CD4-positive, alpha-beta T cell (primary cell): Measurements from ENCODE around the gene CCIN. TPM values are rescaled to one million over a fixed set of nuclear protein-coding genes. Genes with fewer than 3 reads are reported as not detected.

Source experiments
- ATAC-seq: fragments of 200-7000 bp; cut with Tn5 transposase; one replicate; pipeline ENCODE4 v1.10.0; 2022; ENCODE audit warnings: mild to moderate bottlenecking; ENCODE audit not compliant: poor library complexity
- CTCF ChIA-PET: fragments of 350-600 bp; sonication (Branson Sonifier 250); formaldehyde crosslinking; loops from one replicate; lab custom pipeline; 2021; ENCODE audit warnings: antibody characterized with exemption, inconsistent platforms; lab: Charles Lee
- POLR2A ChIA-PET: fragments of 350-600 bp; sonication (Branson Sonifier 250); formaldehyde crosslinking; loops from one replicate; lab custom pipeline; 2021; ENCODE audit warnings: antibody characterized with exemption, inconsistent platforms; lab: Charles Lee
- DNase-seq, 14 experiments: peaks; one replicate each; pipeline ENCODE4 v3.0.0-alpha.2; 2013 to 2020; ENCODE audit warnings: mixed read lengths in 2 of 14
- H3K27ac ChIP-seq, 2 donors: one replicate each; pipeline versions ENCODE4 v1.5.1 to v1.7.0; 2013; ENCODE audit warnings: low read length in 2 of 2, low read depth in 1 of 2, mild to moderate bottlenecking in 1 of 2
- H3K27me3 ChIP-seq, 2 experiments: 1 replicate in 1 of 2; 2 replicates in 1 of 2; pipeline versions ENCODE4 v1.6.1 to v1.7.0; 2013; ENCODE audit warnings: low read length in 2 of 2, control low read depth in 1 of 2, mild to moderate bottlenecking in 1 of 2, moderate library complexity in 1 of 2; ENCODE audit not compliant: insufficient read depth in 2 of 2, control insufficient read depth in 1 of 2
- H3K36me3 ChIP-seq: one replicate; pipeline ENCODE4 v1.6.1; 2013; ENCODE audit warnings: low read length, control low read depth; ENCODE audit not compliant: insufficient read depth
- H3K4me1 ChIP-seq: one replicate; pipeline ENCODE4 v1.6.1; 2013; ENCODE audit warnings: low read length, control low read depth; ENCODE audit not compliant: insufficient read depth
- H3K4me3 ChIP-seq: one replicate; pipeline ENCODE4 v1.5.1; 2013; ENCODE audit warnings: mild to moderate bottlenecking, low read length, moderate library complexity
- H3K9me3 ChIP-seq, 2 experiments: 1 replicate in 1 of 2; 2 replicates in 1 of 2; pipeline versions ENCODE4 v1.6.1 to v1.7.0; 2013; ENCODE audit warnings: low read length in 2 of 2, mild to moderate bottlenecking in 2 of 2, control low read depth in 1 of 2, moderate library complexity in 1 of 2; ENCODE audit not compliant: control insufficient read depth in 1 of 2, insufficient read depth in 1 of 2
- H3K27ac Mint-ChIP-seq: one replicate; pipeline ENCODE4 v1.8.0; 2020; ENCODE audit warnings: mixed read lengths
- H3K27me3 Mint-ChIP-seq: one replicate; pipeline ENCODE4 v1.8.0; 2021; ENCODE audit warnings: mixed read lengths
- H3K36me3 Mint-ChIP-seq: one replicate; pipeline ENCODE4 v1.8.0; 2021; ENCODE audit warnings: low read depth, mixed read lengths
- H3K4me1 Mint-ChIP-seq: one replicate; pipeline ENCODE4 v1.8.0; 2021; ENCODE audit warnings: low read depth, mixed read lengths
- H3K4me3 Mint-ChIP-seq: one replicate; pipeline ENCODE4 v1.8.0; 2020; ENCODE audit warnings: mild to moderate bottlenecking, mixed read lengths
- H3K9me3 Mint-ChIP-seq: one replicate; pipeline ENCODE4 v1.8.0; 2020; ENCODE audit warnings: mixed read lengths
- intact Hi-C, 2 experiments: fragments of 100-400 bp; cut with DNase I in 1 of 2; cut with micrococcal nuclease in 1 of 2; formaldehyde crosslinking; loops; one replicate each; pipeline versions ENCODE4 v1.15.1 to v1.9.0; 2023 to 2025; cut with DNase I, micrococcal nuclease
- polyA plus RNA-seq, 2 donors: library from polyadenylated mRNA; unstranded; fragments of 120-200 nt; gene quantifications; one replicate each; pipeline ENCODE4 v1.2.1, GENCODE V29; 2013
- total RNA-seq, 174 experiments: library from RNA in 2 of 174; stranded (reverse) in 2 of 174; gene quantifications; one replicate each; pipeline ENCODE4 v1.2.3 and lab custom pipeline; 2021 to 2026
- TF ChIP-seq, protein P1 (sequence below): fragments of 200-600 bp; IDR thresholded peaks from one replicate; pipeline ENCODE4 v1.8.0; 2022; ENCODE audit warnings: antibody characterized with exemption, mild to moderate bottlenecking

Gene CCIN
- total RNA-seq = under 1 TPM; 0.22 to 0.36 TPM
- 0.10 TPM for polyA plus RNA-seq (2013, experiment 1 of 2)
- 0.22 TPM for polyA plus RNA-seq (2013, experiment 2 of 2)
- total RNA-seq (lab: John Stamatoyannopoulos, UW) = 0 to 0.72 (median 0) reads per million in 172 experiments

DNA sequence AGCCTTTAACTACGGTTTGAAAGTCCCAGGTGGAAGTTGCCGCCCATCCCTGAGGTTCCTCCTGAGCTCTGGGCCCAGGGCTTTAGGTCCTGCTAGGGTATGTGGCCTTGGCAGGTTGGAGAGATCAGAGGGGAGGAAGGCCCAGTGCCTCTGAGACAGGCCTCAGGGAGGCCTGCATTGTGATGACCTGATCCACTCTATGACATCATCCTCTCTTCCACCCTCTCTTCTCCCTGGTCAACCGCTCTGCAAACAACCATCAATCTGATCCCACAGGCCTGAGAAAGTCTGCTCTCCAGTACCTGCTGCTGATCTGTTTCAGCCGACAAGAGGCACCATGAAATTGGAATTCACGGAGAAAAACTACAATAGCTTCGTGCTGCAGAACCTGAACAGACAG is at the start of gene CCIN:
Gene CCIN (plus strand): TSS at position 223 of the 400 bp plus-strand sequence. CDS start 115 bp downstream, at position 338.
- DNase-seq = no peak
- no peaks in the 10 kb centered on the region for H3K4me1 Mint-ChIP-seq
- no peaks in the 10 kb centered on the region for H3K36me3 ChIP-seq
- intact Hi-C loops = loop anchor here in 1 of 2 experiments (10.0 kb wide), 1 partner anchor 214 kb away; the partner anchor contains the start of gene OR2S2
- ChIA-PET POLR2A (no interaction called here), CTCF (interaction anchor here (0.5 to 7.5 kb wide), 2 partner anchors 13 to 68 kb away, joined by 4 to 122 read pairs; no protein-coding TSS in a partner anchor)
- no peaks in the 10 kb centered on the region for H3K27me3 Mint-ChIP-seq
- H3K27ac Mint-ChIP-seq = no peak within 1 kb of the TSS
- no peak within 1 kb of the TSS for H3K4me3 Mint-ChIP-seq
- ATAC-seq = no peak
- TF ChIP-seq, protein P1, sequence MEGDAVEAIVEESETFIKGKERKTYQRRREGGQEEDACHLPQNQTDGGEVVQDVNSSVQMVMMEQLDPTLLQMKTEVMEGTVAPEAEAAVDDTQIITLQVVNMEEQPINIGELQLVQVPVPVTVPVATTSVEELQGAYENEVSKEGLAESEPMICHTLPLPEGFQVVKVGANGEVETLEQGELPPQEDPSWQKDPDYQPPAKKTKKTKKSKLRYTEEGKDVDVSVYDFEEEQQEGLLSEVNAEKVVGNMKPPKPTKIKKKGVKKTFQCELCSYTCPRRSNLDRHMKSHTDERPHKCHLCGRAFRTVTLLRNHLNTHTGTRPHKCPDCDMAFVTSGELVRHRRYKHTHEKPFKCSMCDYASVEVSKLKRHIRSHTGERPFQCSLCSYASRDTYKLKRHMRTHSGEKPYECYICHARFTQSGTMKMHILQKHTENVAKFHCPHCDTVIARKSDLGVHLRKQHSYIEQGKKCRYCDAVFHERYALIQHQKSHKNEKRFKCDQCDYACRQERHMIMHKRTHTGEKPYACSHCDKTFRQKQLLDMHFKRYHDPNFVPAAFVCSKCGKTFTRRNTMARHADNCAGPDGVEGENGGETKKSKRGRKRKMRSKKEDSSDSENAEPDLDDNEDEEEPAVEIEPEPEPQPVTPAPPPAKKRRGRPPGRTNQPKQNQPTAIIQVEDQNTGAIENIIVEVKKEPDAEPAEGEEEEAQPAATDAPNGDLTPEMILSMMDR = no peak
- no peaks in the 10 kb centered on the region for H3K9me3 ChIP-seq
- no peaks in the 10 kb centered on the region for H3K27me3 ChIP-seq
- H3K36me3 Mint-ChIP-seq = no peaks in the 10 kb centered on the region
- no peak within 1 kb of the TSS for H3K4me3 ChIP-seq
- no peak within 1 kb of the TSS for H3K27ac ChIP-seq
- no peaks in the 10 kb centered on the region for H3K9me3 Mint-ChIP-seq
- peaks cover 15% of the 10 kb centered on the region for H3K4me1 ChIP-seq

DNA sequence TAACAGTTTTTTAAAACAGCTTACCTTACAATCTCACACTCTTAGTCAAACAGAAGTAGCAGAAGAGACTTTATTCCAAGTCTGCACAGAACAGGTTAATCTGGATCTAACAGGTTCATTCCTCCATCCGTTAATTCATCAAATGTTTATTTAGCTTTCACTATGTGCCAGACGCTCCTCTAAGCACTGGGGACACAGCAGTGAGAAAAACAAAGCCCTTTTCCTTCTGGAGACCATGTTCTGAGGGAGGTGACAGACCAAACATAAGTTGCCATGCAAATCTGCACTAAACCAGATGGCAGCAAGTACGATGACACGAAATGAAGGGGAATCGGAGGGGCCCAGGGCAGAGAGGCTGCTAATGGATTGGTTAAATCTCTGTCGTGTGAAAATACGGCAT is 49.7 kb upstream of the CCIN start:
- Mint-ChIP-seq H3K36me3 (peaks cover 48% of the 10 kb centered on the region), H3K4me1 (no peaks in the 10 kb centered on the region), H3K27ac (no peak overlapping the region), H3K4me3 (no peak overlapping the region), H3K9me3 (no peaks in the 10 kb centered on the region), H3K27me3 (no peaks in the 10 kb centered on the region)
- Histone ChIP-seq H3K9me3 (no peaks in the 10 kb centered on the region), H3K4me3 (no peak overlapping the region), H3K4me1 (no peaks in the 10 kb centered on the region), H3K36me3 (peaks cover 19% of the 10 kb centered on the region), H3K27ac (no peak overlapping the region), H3K27me3 (no peaks in the 10 kb centered on the region)
- TF ChIP-seq, protein P1 = no peak
- intact Hi-C loops = no loop called here
- POLR2A ChIA-PET = no interaction called here
- CTCF ChIA-PET = interaction anchor here (1.7 kb wide), 1 partner anchor 47 kb away, joined by 5 read pairs; no protein-coding TSS in a partner anchor
- DNase-seq = no peak
- no peak for ATAC-seq

DNA sequence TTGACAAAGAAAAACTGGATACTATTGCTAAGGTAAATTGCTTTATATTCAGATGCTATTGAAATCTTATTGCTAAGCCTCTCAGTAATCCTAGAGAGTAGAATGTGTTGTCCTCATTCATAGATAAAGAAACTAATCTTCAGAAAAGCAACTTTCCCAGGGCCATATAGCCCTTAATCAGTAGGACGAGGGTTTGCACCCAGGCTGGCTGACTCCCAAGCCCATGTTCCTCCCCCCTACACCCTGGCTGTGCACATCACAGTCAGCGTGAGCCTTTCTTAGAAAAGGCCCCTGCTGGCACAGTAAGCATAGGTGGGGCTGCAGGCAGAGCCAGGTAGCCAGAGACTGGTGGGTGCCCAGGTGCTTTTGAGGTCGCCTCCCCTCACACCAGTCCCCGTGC is 48.5 kb upstream of the CCIN start:
- Histone ChIP-seq H3K27me3 (no peaks in the 10 kb centered on the region), H3K9me3 (no peaks in the 10 kb centered on the region), H3K27ac (no peak overlapping the region), H3K36me3 (peaks cover 19% of the 10 kb centered on the region), H3K4me1 (peaks cover 6% of the 10 kb centered on the region), H3K4me3 (no peak overlapping the region)
- ChIA-PET CTCF (interaction anchor here (0.5 to 0.9 kb wide), 2 partner anchors 43 to 361 kb away, joined by 3 read pairs; no protein-coding TSS in a partner anchor), POLR2A (no interaction called here)
- H3K36me3 Mint-ChIP-seq = peaks cover 48% of the 10 kb centered on the region
- no peak overlapping the region for H3K27ac Mint-ChIP-seq
- no peaks in the 10 kb centered on the region for H3K27me3 Mint-ChIP-seq
- intact Hi-C loops = no loop called here
- DNase-seq = no peak
- ATAC-seq = no peak
- peaks cover 7% of the 10 kb centered on the region for H3K4me1 Mint-ChIP-seq
- no peaks in the 10 kb centered on the region for H3K9me3 Mint-ChIP-seq
- H3K4me3 Mint-ChIP-seq = no peak overlapping the region
- TF ChIP-seq, protein P1 = no peak
